NT2/D1 (cell line): Measurements from ENCODE around the gene MAPK11.

ENCODE experiments used
- SUZ12 ChIP-seq: IDR thresholded peaks from 2 replicates; pipeline ENCODE4 v1.6.1; 2011; ENCODE audit not compliant: insufficient read length, insufficient read depth; ENCODE audit errors: extremely low read depth
- YY1 ChIP-seq: IDR thresholded peaks from 2 replicates; pipeline ENCODE4 v1.6.1; 2011; ENCODE audit not compliant: insufficient read length, insufficient read depth
- ZNF274 ChIP-seq: IDR thresholded peaks from 2 replicates; pipeline ENCODE4 v1.6.1; 2011; ENCODE audit warnings: mild to moderate bottlenecking, low read depth, low read length

GRCh38 chr22:50250555-50251476 is 19.4 kb downstream of the MAPK11 start, which contains the start of gene HDAC10:
- TF ChIP-seq YY1 = no peak
- no peak for TF ChIP-seq SUZ12
- no peak for TF ChIP-seq ZNF274
